MM.1S (cell line): ENCODE results near the gene BHLHE41.

Source experiments
- DNase-seq: peaks from one replicate; pipeline ENCODE4 v3.0.0-alpha.2; 2015
- H2AFZ ChIP-seq: fragments of 300-600 bp; sonication (generic); 2 replicates; pipeline ENCODE4 v1.6.0; 2016; ENCODE audit warnings: antibody characterized with exemption, low read length
- H3F3A ChIP-seq: fragments of 300-600 bp; sonication (generic); 2 replicates; pipeline ENCODE4 v1.6.1; 2016; ENCODE audit warnings: mild to moderate bottlenecking, antibody characterized with exemption, low read length, moderate library complexity, mixed read lengths; ENCODE audit not compliant: insufficient read depth
- H3K27ac ChIP-seq: fragments of 300-600 bp; sonication (generic); 2 replicates; pipeline ENCODE4 v1.5.1; 2016; ENCODE audit warnings: mild to moderate bottlenecking, low read length
- H3K27me3 ChIP-seq: fragments of 300-600 bp; sonication (generic); replicated peaks from 2 replicates; pipeline ENCODE4 v1.6.0; 2016; ENCODE audit warnings: low read length; ENCODE audit not compliant: insufficient read depth
- H3K36me3 ChIP-seq: fragments of 300-600 bp; sonication (generic); replicated peaks from 2 replicates; pipeline ENCODE4 v1.6.1; 2016; ENCODE audit warnings: mild to moderate bottlenecking, low read length, mixed read lengths; ENCODE audit not compliant: insufficient read depth
- H3K4me1 ChIP-seq: fragments of 300-600 bp; sonication (generic); 2 replicates; pipeline ENCODE4 v1.6.1; 2016; ENCODE audit warnings: low read length, mixed read lengths
- H3K4me2 ChIP-seq: fragments of 300-600 bp; sonication (generic); 2 replicates; pipeline ENCODE4 v1.6.0; 2016; ENCODE audit warnings: low read depth, low read length
- H3K4me3 ChIP-seq: fragments of 300-600 bp; sonication (generic); 2 replicates; pipeline ENCODE4 v1.5.1; 2016; ENCODE audit warnings: low read length, mixed read lengths
- H3K79me2 ChIP-seq: fragments of 300-600 bp; sonication (generic); 2 replicates; pipeline ENCODE4 v1.6.1; 2016; ENCODE audit warnings: mixed run types, low read length, mixed read lengths
- H3K9ac ChIP-seq: fragments of 300-600 bp; sonication (generic); 2 replicates; pipeline ENCODE4 v1.6.1; 2016; ENCODE audit warnings: low read length, mixed read lengths
- H3K9me2 ChIP-seq: fragments of 300-600 bp; sonication (generic); replicated peaks from 2 replicates; pipeline ENCODE4 v1.6.1; 2016; ENCODE audit warnings: mild to moderate bottlenecking, low read length, mixed read lengths; ENCODE audit not compliant: insufficient read depth
- H3K9me3 ChIP-seq: fragments of 300-600 bp; sonication (generic); replicated peaks from 2 replicates; pipeline ENCODE4 v1.6.1; 2016; ENCODE audit warnings: mild to moderate bottlenecking, low read length, mixed read lengths; ENCODE audit not compliant: insufficient read depth
- H4K20me1 ChIP-seq: fragments of 300-600 bp; sonication (generic); 2 replicates; pipeline ENCODE4 v1.6.1; 2016; ENCODE audit warnings: mild to moderate bottlenecking, low read length, moderate library complexity, mixed read lengths; ENCODE audit not compliant: insufficient read depth
- EZH2 ChIP-seq: fragments of 300-600 bp; sonication (generic); optimal IDR thresholded peaks from 2 replicates; pipeline ENCODE3; 2017; ENCODE audit warnings: low read depth, mild to moderate bottlenecking, antibody characterized with exemption, low read length, mixed read lengths
- EZH2phosphoT487 ChIP-seq: fragments of 300-600 bp; sonication (generic); IDR thresholded peaks from 2 replicates; pipeline ENCODE4 v1.6.1; 2018; ENCODE audit warnings: antibody characterized with exemption, low read length
- TF ChIP-seq, protein P1 (sequence below): fragments of 300-600 bp; sonication (generic); IDR thresholded peaks from 2 replicates; pipeline ENCODE4 v1.5.1; 2016; ENCODE audit warnings: antibody characterized with exemption, low read length, mixed read lengths

BHLHE41 gene

DNA sequence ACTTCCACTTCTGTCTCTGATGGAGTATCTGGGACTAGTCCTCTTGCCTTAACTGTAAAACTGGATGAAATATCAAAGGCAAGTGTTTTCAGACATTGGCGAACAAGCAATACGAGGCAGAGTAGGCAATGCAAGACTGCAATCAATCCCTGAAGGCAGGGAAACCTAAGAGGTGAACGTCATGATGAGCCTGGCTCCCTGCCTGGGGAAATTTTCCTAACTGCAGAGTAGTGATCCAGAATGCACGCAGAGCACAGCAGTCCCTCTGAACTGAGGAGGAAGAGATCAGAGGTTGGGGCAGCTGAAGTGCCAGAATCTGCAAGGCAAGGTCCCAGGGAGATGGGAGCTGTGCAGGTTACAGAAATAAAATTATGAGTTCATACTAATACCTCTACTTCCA lies 18.5 kb downstream of the BHLHE41 start:
- Histone ChIP-seq H4K20me1 (no peaks in the 10 kb centered on the region), H3K79me2 (no peaks in the 10 kb centered on the region), H3K36me3 (no peaks in the 10 kb centered on the region), H3K4me2 (no peak overlapping the region), H3K9ac (no peak overlapping the region), H2AFZ (no peak overlapping the region), H3F3A (no peaks in the 10 kb centered on the region), H3K4me3 (no peak overlapping the region), H3K9me3 (no peaks in the 10 kb centered on the region), H3K27ac (no peak overlapping the region), H3K27me3 (no peaks in the 10 kb centered on the region), H3K9me2 (no peaks in the 10 kb centered on the region), H3K4me1 (no peaks in the 10 kb centered on the region)
- TF ChIP-seq EZH2, result no peak
- TF ChIP-seq EZH2phosphoT487, result no peak
- TF ChIP-seq, protein P1, sequence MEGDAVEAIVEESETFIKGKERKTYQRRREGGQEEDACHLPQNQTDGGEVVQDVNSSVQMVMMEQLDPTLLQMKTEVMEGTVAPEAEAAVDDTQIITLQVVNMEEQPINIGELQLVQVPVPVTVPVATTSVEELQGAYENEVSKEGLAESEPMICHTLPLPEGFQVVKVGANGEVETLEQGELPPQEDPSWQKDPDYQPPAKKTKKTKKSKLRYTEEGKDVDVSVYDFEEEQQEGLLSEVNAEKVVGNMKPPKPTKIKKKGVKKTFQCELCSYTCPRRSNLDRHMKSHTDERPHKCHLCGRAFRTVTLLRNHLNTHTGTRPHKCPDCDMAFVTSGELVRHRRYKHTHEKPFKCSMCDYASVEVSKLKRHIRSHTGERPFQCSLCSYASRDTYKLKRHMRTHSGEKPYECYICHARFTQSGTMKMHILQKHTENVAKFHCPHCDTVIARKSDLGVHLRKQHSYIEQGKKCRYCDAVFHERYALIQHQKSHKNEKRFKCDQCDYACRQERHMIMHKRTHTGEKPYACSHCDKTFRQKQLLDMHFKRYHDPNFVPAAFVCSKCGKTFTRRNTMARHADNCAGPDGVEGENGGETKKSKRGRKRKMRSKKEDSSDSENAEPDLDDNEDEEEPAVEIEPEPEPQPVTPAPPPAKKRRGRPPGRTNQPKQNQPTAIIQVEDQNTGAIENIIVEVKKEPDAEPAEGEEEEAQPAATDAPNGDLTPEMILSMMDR, result no peak
- no peak for DNase-seq

DNA sequence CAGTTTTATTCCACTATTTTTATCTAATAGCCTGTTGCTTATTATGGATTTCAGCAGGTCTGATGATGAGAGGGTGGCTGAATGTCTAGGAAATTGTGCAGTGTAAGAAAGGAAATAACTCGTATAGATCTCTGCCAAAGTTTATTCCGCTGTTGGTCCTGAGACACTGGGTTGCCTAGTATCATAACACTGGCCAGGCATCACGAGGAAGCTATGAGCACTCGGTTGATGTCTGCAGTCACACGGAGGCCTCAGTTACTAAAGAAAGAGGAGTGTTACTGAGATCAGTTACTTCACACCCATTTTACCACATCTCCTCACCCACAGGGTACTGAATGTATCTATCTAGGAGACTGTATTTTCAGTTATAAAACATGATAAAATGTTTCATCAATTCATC lies 21.9 kb downstream of the BHLHE41 start:
- DNase-seq, result no peak
- Histone ChIP-seq H3K9me3 (no peaks in the 10 kb centered on the region), H3K27me3 (no peaks in the 10 kb centered on the region), H3K9ac (no peak overlapping the region), H3K4me3 (no peak overlapping the region), H3K79me2 (no peaks in the 10 kb centered on the region), H3K9me2 (no peaks in the 10 kb centered on the region), H2AFZ (no peak overlapping the region), H3F3A (no peaks in the 10 kb centered on the region), H3K4me1 (0 out of 2 replicates have a peak, but pooled peaks cover under 1% of the 10 kb centered on the region), H3K4me2 (no peak overlapping the region), H4K20me1 (no peaks in the 10 kb centered on the region), H3K27ac (no peak overlapping the region), H3K36me3 (no peaks in the 10 kb centered on the region)
- TF ChIP-seq, protein P1, result no peak
- no peak for TF ChIP-seq EZH2
- TF ChIP-seq EZH2phosphoT487, result no peak

DNA sequence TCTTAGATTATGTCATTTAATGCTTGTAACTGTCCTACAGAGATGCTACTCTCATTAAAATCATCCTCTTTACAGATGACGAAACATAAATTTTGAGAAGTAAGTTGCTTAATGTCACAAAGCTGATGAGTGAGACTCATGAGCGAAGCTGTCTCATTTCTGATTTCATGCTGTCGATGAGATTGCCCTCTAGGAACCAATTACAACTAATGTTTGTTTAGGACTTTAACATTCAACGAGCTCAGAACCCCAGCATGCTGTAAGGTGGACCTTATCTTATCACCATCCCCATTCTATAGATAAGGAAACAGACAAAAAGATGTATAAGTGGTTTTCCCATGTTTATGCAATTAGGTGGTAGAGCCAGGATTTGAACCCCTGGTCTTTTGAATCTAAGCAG lies 23.1 kb downstream of the BHLHE41 start:
- Histone ChIP-seq H4K20me1 (no peaks in the 10 kb centered on the region), H3K9ac (no peak overlapping the region), H3K9me3 (no peaks in the 10 kb centered on the region), H3K36me3 (no peaks in the 10 kb centered on the region), H2AFZ (no peak overlapping the region), H3K4me1 (peaks cover 10% of the 10 kb centered on the region; the same call in 1 of the 2 replicates), H3K79me2 (no peaks in the 10 kb centered on the region), H3K27ac (no peak overlapping the region), H3K4me3 (no peak overlapping the region), H3K27me3 (no peaks in the 10 kb centered on the region), H3K4me2 (no peak overlapping the region), H3K9me2 (no peaks in the 10 kb centered on the region), H3F3A (no peaks in the 10 kb centered on the region)
- no peak for TF ChIP-seq EZH2phosphoT487
- TF ChIP-seq, protein P1, result no peak
- no peak for TF ChIP-seq EZH2
- no peak for DNase-seq
